GM06990 (cell line): Measurements from ENCODE around the gene FAM174C.
A peak's percentile ranks its signal among the peaks of the same experiment; 100 is the strongest.

Experiments used
- DNase-seq: peaks from one replicate; pipeline ENCODE4 v3.0.0-alpha.2; 2011; ENCODE audit not compliant: insufficient read length; ENCODE audit errors: extremely low read depth
- H3K27me3 ChIP-seq: replicated peaks from 2 replicates; pipeline ENCODE4 v1.6.0; 2011; ENCODE audit warnings: low read length; ENCODE audit not compliant: control insufficient read depth, insufficient read depth
- H3K36me3 ChIP-seq: 2 replicates; pipeline ENCODE4 v1.5.1; 2011; ENCODE audit warnings: low read length; ENCODE audit not compliant: control insufficient read depth, insufficient read depth
- H3K4me3 ChIP-seq: replicated peaks from 2 replicates; pipeline ENCODE4 v1.5.1; 2011; ENCODE audit warnings: low read depth, mild to moderate bottlenecking, control low read depth, low read length
- TF ChIP-seq, protein P1 (sequence below): IDR thresholded peaks from 2 replicates; pipeline ENCODE4 v1.5.1; 2011; ENCODE audit warnings: low read length, control low read depth, mild to moderate bottlenecking, inconsistent platforms; ENCODE audit not compliant: insufficient read depth, poor library complexity, severe bottlenecking

Gene FAM174C

DNA sequence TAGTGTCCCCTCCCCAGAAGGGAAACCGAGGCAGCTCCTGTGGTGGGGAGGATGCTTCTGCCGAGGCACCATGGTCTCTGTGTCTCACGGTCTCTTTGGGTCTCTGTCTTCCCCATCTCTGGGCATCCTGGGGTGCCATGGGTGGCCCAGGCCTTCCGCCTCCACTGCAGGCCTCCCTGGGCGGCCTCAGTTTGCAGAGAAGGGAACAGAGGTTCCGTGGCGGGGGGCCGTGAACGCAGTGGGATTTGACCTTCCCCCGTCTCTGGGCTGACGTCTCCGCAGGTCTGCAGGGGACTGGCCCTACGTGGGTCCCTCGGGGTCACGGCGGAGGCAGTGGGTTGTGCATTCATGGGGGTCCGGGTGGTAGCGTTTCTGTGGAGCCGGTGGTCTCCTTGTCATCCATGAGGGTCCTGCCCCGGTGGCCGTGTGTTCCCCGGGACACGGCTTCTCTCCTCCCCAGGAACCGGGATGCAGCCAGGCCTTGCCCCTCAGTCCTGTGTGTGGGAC, 14.9 kb downstream of the FAM174C start:
- H3K27me3 ChIP-seq = no peaks in the 10 kb centered on the region; the same call in none of the 2 replicates
- TF ChIP-seq, protein P1, sequence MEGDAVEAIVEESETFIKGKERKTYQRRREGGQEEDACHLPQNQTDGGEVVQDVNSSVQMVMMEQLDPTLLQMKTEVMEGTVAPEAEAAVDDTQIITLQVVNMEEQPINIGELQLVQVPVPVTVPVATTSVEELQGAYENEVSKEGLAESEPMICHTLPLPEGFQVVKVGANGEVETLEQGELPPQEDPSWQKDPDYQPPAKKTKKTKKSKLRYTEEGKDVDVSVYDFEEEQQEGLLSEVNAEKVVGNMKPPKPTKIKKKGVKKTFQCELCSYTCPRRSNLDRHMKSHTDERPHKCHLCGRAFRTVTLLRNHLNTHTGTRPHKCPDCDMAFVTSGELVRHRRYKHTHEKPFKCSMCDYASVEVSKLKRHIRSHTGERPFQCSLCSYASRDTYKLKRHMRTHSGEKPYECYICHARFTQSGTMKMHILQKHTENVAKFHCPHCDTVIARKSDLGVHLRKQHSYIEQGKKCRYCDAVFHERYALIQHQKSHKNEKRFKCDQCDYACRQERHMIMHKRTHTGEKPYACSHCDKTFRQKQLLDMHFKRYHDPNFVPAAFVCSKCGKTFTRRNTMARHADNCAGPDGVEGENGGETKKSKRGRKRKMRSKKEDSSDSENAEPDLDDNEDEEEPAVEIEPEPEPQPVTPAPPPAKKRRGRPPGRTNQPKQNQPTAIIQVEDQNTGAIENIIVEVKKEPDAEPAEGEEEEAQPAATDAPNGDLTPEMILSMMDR = no peak
- DNase-seq = no peak

DNA sequence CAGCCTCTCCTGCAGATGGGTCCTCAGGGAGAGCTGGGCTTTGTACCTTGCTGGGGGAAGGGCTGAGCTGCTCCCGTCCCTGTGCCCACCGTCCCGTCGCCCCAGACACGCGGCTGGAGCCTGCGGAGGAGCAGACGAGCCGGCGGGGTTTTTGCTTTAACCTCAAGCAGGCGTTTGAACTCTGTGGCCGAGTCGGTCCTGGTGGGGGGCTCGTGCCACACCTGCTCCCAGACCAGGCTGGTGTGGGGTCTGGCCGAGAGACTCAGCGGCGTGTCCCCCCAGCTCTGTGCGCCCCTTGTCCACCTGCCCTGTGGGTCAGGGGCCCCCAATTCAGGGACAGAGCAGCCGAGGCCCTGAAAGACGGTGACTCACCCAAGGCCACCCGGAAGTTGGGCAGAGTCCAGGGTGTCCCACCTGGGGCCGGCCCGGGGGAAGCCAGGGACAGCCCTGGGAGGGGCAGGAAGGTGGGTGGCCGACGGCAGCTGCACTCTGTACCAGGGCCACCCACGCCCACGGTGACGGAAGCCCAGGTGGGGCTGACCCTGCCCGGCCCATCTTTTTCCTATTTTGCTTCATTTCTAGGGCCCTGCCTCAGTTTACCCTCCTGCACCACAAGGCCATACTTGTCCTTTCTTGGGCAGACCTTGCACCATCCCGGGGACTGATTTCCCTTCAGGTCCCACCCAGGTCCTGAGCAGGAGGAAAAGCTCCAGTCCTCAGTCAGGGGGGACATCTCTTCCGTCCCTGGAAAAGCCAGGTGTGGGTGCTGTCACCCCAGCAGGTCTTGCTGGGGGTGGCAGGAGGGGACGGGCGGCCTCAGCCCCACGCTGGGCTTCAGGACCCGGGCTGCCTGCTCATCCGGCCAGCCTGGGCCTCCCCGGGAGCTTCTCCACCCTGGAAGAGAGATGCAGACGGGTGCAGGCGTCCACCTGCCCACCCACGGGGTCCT, 15.6 kb downstream of the FAM174C start:
- no peak for DNase-seq
- no peaks in the 10 kb centered on the region for H3K36me3 ChIP-seq
- no peak overlapping the region for H3K4me3 ChIP-seq
- TF ChIP-seq, protein P1 = no peak
- no peaks in the 10 kb centered on the region; the same call in none of the 2 replicates for H3K27me3 ChIP-seq

More for the DNA sequence above, 14.9 kb downstream of the FAM174C start:
- Histone ChIP-seq H3K4me3 (no peak overlapping the region), H3K36me3 (no peaks in the 10 kb centered on the region)

- DNase-seq = peak; percentile 53
- Histone ChIP-seq H3K36me3 (no peaks in the 10 kb centered on the region), H3K27me3 (no peaks in the 10 kb centered on the region; the same call in none of the 2 replicates), H3K4me3 (0 out of 2 replicates have a peak overlapping the region, but pooled peaks have one; percentile 12)
- TF ChIP-seq, protein P1 = no peak
Measured at GRCh38 chr19:1291761-1292418, 16.6 kb downstream of the FAM174C start.

DNA sequence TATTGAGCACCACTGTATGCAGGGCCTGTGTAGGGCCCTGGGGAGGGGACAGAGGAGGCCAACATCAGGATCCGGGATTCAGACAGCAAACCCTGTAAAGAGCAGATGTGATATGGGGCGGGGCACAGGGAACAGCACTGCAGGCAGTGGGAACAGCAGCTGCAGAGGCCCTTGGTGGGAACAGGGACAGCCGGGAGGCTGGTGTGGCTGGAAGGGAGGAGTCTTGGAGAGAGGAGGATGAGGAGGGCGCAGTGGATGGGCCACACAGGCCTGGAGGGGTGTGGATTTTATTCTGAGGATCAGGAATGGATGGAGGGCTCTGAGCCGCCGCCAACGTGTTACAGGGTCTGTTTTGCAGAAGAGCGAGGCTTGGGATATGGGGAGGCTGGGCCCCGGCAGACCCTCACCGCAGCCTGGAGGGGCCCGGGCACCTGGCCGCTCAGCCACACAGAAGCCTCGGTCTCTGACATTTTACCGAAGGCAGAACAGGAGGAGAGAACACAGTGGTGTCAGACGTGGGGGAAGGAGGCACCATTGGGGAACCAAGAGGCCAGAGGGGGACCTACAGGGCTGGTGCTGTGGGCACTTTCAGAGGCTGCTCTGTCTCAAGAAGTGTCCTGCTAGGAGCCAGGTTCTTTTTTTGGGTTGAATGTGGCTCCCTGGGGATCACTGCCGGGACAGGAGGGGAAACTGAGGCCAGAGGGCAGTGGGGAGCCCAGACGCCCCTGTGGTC, 17.3 kb downstream of the FAM174C start:
- DNase-seq = no peak
- TF ChIP-seq, protein P1 = no peak
- Histone ChIP-seq H3K27me3 (no peaks in the 10 kb centered on the region; the same call in none of the 2 replicates), H3K4me3 (no peak overlapping the region), H3K36me3 (no peaks in the 10 kb centered on the region)

GRCh38 chr19:1293782-1294604, 18.7 kb downstream of the FAM174C start:
- no peak for DNase-seq
- TF ChIP-seq, protein P1 = no peak
- no peaks in the 10 kb centered on the region; the same call in none of the 2 replicates for H3K27me3 ChIP-seq

More at GRCh38 chr19:1293782-1294604, 18.7 kb downstream of the FAM174C start:
- no peak overlapping the region for H3K4me3 ChIP-seq
- H3K36me3 ChIP-seq = no peaks in the 10 kb centered on the region
